ENCODE results near the gene SOCS1.
"Not testable (repeated sequence)": the region's sequence is repeated elsewhere in the genome, so short reads cannot be mapped to it uniquely, and the experiment has no call there.

- not testable (repeated sequence) for TF ChIP-seq TARDBP (IDR thresholded peaks at IDR 0.05); CTBP1 (IDR thresholded peaks at IDR 0.05; ENCODE audit: borderline replicate concordance); ARNT (IDR thresholded peaks at IDR 0.05); FOXK2 (IDR thresholded peaks at IDR 0.05); SUZ12 (IDR thresholded peaks at IDR 0.05); BHLHE40 (IDR thresholded peaks at IDR 0.05; ENCODE audit: borderline replicate concordance); SP1 (IDR thresholded peaks at IDR 0.05); HDGF (IDR thresholded peaks at IDR 0.05; ENCODE audit: borderline replicate concordance)
Observed at GRCh38 chr16:11289696-11290095, 33.7 kb upstream of the SOCS1 start.

All from HEK293T (cell line).